Measurements from ENCODE around the gene PLAGL1.

DNA sequence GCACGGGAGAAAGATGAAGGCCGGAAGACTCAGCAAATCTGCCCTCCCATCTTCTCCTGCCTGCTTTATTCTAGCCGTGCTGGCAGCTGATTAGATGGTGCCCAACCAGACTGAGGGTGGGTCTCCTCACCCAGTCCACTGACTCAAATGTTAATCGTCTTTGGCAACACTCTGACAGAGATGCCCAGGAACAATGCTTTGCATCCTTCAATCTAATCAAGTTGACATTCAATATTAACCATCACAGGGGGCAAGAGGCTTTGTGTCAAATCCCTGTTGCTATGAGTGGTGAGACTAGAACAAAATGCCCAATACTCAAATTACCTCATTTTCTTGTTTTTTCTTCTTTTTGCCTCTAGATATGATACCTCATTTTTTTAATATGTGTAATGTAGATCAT, 27.4 kb upstream of the PLAGL1 start:
- TF ChIP-seq, protein P1, sequence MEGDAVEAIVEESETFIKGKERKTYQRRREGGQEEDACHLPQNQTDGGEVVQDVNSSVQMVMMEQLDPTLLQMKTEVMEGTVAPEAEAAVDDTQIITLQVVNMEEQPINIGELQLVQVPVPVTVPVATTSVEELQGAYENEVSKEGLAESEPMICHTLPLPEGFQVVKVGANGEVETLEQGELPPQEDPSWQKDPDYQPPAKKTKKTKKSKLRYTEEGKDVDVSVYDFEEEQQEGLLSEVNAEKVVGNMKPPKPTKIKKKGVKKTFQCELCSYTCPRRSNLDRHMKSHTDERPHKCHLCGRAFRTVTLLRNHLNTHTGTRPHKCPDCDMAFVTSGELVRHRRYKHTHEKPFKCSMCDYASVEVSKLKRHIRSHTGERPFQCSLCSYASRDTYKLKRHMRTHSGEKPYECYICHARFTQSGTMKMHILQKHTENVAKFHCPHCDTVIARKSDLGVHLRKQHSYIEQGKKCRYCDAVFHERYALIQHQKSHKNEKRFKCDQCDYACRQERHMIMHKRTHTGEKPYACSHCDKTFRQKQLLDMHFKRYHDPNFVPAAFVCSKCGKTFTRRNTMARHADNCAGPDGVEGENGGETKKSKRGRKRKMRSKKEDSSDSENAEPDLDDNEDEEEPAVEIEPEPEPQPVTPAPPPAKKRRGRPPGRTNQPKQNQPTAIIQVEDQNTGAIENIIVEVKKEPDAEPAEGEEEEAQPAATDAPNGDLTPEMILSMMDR (IDR thresholded peaks at IDR 0.05; ENCODE audit: low read depth, low read length, missing input control) = no peak
- no peak for TF ChIP-seq ZBTB33 (IDR thresholded peaks at IDR 0.05)
- TF ChIP-seq REST (IDR thresholded peaks at IDR 0.05) = no peak
- no peak for TF ChIP-seq SP1 (IDR thresholded peaks at IDR 0.05)
- no peak for TF ChIP-seq GABPA (IDR thresholded peaks at IDR 0.05 in 1 of 2, conservative IDR thresholded peaks at IDR 0.05 in 1 of 2)
- TF ChIP-seq, protein P2, sequence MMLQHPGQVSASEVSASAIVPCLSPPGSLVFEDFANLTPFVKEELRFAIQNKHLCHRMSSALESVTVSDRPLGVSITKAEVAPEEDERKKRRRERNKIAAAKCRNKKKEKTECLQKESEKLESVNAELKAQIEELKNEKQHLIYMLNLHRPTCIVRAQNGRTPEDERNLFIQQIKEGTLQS (IDR thresholded peaks at IDR 0.05) = no peak
- no peak for TF ChIP-seq TAF1 (conservative IDR thresholded peaks at IDR 0.05)
- no peak for TF ChIP-seq MAX (IDR thresholded peaks at IDR 0.05)
- TF ChIP-seq NR2F2 (IDR thresholded peaks at IDR 0.05) = no peak
- TF ChIP-seq JUND (IDR thresholded peaks at IDR 0.05) = no peak
- no peak for TF ChIP-seq FOXA2 (IDR thresholded peaks at IDR 0.05)
- no peak for TF ChIP-seq YY1 (IDR thresholded peaks at IDR 0.05)
